Activated T-cell treated with anti-CD3 and anti-CD28 coated beads, Interleukin-2, amount 50 U/mL, for 72 hours (primary cell): ENCODE data around the gene ARHGAP29. TPM values are rescaled to one million over a fixed set of nuclear protein-coding genes. Genes with fewer than 3 reads are reported as not detected.
"Not testable (repeated sequence)": the region's sequence is repeated elsewhere in the genome, so short reads cannot be mapped to it uniquely, and the experiment has no call there.

Source experiments
- ATAC-seq, 2 donors: fragments of 150-1000 bp; cut with Tn5 transposase; replicated peaks in 1 of 2; 2 replicates each; pipeline ENCODE4 v1.10.0; 2021; ENCODE audit warnings: moderate library complexity in 2 of 2, mild to moderate bottlenecking in 1 of 2
- DNase-seq, 2 donors: peaks; one replicate each; pipeline ENCODE4 v3.0.0; 2021 to 2022; ENCODE audit warnings: mixed read lengths in 1 of 2
- H3K27ac Mint-ChIP-seq: one replicate; pipeline ENCODE4 v1.8.0; 2022; ENCODE audit warnings: mild to moderate bottlenecking, moderate library complexity, mixed read lengths
- H3K27me3 Mint-ChIP-seq: one replicate; pipeline ENCODE4 v1.8.0; 2022; ENCODE audit warnings: low read depth, mixed read lengths
- H3K36me3 Mint-ChIP-seq, 2 donors: one replicate each; pipeline ENCODE4 v1.8.0; 2022; ENCODE audit warnings: mixed read lengths in 2 of 2, mild to moderate bottlenecking in 1 of 2; ENCODE audit not compliant: insufficient read depth in 2 of 2
- H3K4me1 Mint-ChIP-seq: one replicate; pipeline ENCODE4 v1.8.0; 2022; ENCODE audit warnings: low read depth, mixed read lengths
- H3K4me3 Mint-ChIP-seq, 2 donors: one replicate each; pipeline ENCODE4 v1.8.0; 2022; ENCODE audit warnings: mild to moderate bottlenecking in 2 of 2, mixed read lengths in 2 of 2, moderate library complexity in 2 of 2
- H3K9me3 Mint-ChIP-seq, 2 donors: one replicate each; pipeline ENCODE4 v1.8.0; 2022; ENCODE audit warnings: mixed read lengths in 2 of 2
- total RNA-seq, 2 donors: library from RNA; stranded (reverse); gene quantifications; one replicate each; pipeline ENCODE4 v1.2.3, GENCODE V29; 2022

The ARHGAP29 gene
- total RNA-seq, 2 donors from 2014 or later = 1.3 to 1.8 TPM

GRCh38 chr1:94165843-94166242, 71.5 kb downstream of the ARHGAP29 start:
- DNase-seq = no peak
- no peak for ATAC-seq
- Mint-ChIP-seq H3K4me1 (no peaks in the 10 kb centered on the region), H3K27ac (no peak overlapping the region), H3K9me3 (no peaks in the 10 kb centered on the region), H3K27me3 (peaks cover 15% of the 10 kb centered on the region), H3K4me3 (no peak overlapping the region), H3K36me3 (no peaks in the 10 kb centered on the region)

- not testable (repeated sequence) for ATAC-seq, DNase-seq, H3K4me3 Mint-ChIP-seq, H3K36me3 Mint-ChIP-seq, H3K9me3 Mint-ChIP-seq, H3K4me1 Mint-ChIP-seq, H3K27ac Mint-ChIP-seq
- H3K27me3 Mint-ChIP-seq = peaks cover 15% of the 10 kb centered on the region
Measured at GRCh38 chr1:94164885-94165284, 72.5 kb downstream of the ARHGAP29 start.

DNA sequence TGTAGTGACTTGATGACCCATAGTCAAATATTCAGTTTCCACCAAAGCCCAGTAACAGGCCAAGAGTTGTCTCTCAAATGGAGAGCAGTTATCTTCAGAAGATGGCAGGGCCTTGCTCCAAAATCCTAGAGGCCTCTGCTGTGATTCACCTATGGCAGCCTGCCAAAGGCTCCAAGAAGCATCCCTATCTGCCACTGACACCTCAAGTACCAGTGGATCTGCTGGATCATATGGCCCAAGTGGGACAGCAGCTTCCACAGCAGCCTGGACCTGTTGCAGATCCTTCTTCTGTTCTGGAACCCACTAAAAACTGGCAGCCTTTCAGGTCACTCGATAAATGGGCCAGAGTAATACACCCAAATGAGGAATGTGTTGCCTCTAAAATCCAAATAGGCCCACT, 73.3 kb downstream of the ARHGAP29 start:
- peaks cover 15% of the 10 kb centered on the region for H3K27me3 Mint-ChIP-seq
- not testable (repeated sequence) for DNase-seq, H3K36me3 Mint-ChIP-seq, H3K9me3 Mint-ChIP-seq, H3K27ac Mint-ChIP-seq, H3K4me3 Mint-ChIP-seq, H3K4me1 Mint-ChIP-seq, ATAC-seq

DNA sequence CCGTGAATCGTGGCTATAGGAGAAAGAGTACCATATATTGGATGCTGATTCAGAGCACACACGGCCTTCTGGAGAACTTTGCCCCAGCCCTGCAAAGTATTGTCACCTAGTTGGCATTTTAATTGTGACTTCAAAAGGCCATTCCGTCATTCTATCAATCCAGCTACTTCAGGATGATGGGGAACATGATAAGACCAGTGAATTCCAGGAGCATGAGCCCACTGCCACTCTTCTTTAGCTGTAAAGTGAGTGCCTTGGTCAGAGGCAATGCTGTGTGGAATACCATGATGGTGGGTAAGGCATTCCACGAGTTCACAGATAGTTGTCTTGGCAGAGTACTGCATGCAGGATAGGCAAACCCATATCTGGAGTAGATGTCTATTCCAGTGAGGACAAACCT, 74.1 kb downstream of the ARHGAP29 start:
- H3K4me3 Mint-ChIP-seq, H3K9me3 Mint-ChIP-seq: not testable (repeated sequence)

GRCh38 chr1:94160811-94161210, 76.6 kb downstream of the ARHGAP29 start:
- no peak overlapping the region for H3K27ac Mint-ChIP-seq
- no peaks in the 10 kb centered on the region for H3K9me3 Mint-ChIP-seq
- no peak for DNase-seq
- no peak overlapping the region for H3K4me3 Mint-ChIP-seq
- H3K27me3 Mint-ChIP-seq = peaks cover 16% of the 10 kb centered on the region
- no peaks in the 10 kb centered on the region for H3K4me1 Mint-ChIP-seq
- ATAC-seq = no peak
- H3K36me3 Mint-ChIP-seq = no peaks in the 10 kb centered on the region

More for the DNA sequence above, 74.1 kb downstream of the ARHGAP29 start:
- not testable (repeated sequence) for ATAC-seq, H3K27ac Mint-ChIP-seq, DNase-seq, H3K36me3 Mint-ChIP-seq, H3K4me1 Mint-ChIP-seq
- peaks cover 16% of the 10 kb centered on the region for H3K27me3 Mint-ChIP-seq

- Mint-ChIP-seq H3K4me3 (no peak overlapping the region), H3K27ac (no peak overlapping the region), H3K4me1 (no peaks in the 10 kb centered on the region), H3K9me3 (no peaks in the 10 kb centered on the region), H3K27me3 (peaks cover 8% of the 10 kb centered on the region), H3K36me3 (no peaks in the 10 kb centered on the region)
- DNase-seq (no peak), ATAC-seq (no peak)
Measured at GRCh38 chr1:94156096-94156625, 81.2 kb downstream of the ARHGAP29 start.

DNA sequence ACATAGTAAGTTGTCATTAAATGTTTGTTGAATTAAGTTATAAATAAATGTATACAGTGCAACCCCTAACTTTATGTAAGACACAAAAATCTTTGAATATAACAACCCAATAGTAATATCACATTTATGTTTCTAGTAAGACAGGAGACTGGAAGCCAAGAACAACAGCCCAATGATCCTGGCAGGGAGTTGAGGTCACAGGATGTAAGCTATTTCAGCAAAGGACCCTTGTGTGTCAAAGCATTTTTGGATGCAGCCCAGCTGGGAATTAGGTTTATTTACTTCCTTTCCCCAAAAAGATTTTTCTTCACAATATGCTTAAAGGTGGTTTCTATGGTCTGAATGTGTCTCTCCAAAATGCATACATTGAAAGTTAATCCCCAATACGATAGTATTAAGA, 82.4 kb downstream of the ARHGAP29 start:
- Mint-ChIP-seq H3K27me3 (peaks cover 8% of the 10 kb centered on the region), H3K4me1 (no peaks in the 10 kb centered on the region), H3K9me3 (no peaks in the 10 kb centered on the region), H3K4me3 (no peak overlapping the region), H3K27ac (no peak overlapping the region), H3K36me3 (no peaks in the 10 kb centered on the region)
- ATAC-seq (no peak), DNase-seq (no peak)

- no peaks in the 10 kb centered on the region for H3K27me3 Mint-ChIP-seq
- no peak for ATAC-seq
- no peak for DNase-seq
- no peak overlapping the region for H3K27ac Mint-ChIP-seq
- no peaks in the 10 kb centered on the region for H3K4me1 Mint-ChIP-seq
- no peaks in the 10 kb centered on the region for H3K36me3 Mint-ChIP-seq
- H3K4me3 Mint-ChIP-seq = no peak overlapping the region
- H3K9me3 Mint-ChIP-seq = no peaks in the 10 kb centered on the region
Measured at GRCh38 chr1:94153133-94153532, 84.3 kb downstream of the ARHGAP29 start.

- not testable (repeated sequence) for H3K4me3 Mint-ChIP-seq, H3K36me3 Mint-ChIP-seq, H3K27ac Mint-ChIP-seq, DNase-seq, H3K9me3 Mint-ChIP-seq, H3K27me3 Mint-ChIP-seq, H3K4me1 Mint-ChIP-seq, ATAC-seq
Measured at GRCh38 chr1:94149166-94149565, 88.2 kb downstream of the ARHGAP29 start.

DNA sequence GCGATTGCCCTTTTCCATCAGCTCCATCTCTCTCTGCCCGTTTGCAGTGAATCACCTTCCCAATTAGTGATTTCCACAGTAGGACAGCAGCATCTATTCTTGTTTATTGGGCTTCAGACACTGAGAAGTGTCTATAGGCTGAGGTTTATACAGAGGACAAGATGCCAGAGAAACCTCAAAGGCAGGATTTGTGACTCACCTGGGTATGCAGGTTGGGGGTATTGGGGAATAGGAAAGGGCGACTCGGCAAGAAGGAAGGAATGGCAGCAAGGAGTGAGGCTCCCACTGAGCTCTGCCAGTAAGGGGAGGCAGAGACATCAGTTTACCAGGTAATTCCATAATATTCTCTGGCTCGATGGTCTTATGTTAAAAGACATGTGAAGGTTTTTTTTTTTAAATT, 91.1 kb downstream of the ARHGAP29 start:
- Mint-ChIP-seq H3K4me1 (no peaks in the 10 kb centered on the region), H3K27me3 (no peaks in the 10 kb centered on the region), H3K9me3 (no peaks in the 10 kb centered on the region), H3K27ac (no peak overlapping the region), H3K36me3 (no peaks in the 10 kb centered on the region), H3K4me3 (no peak overlapping the region)
- DNase-seq = no peak
- ATAC-seq = no peak

GRCh38 chr1:94144836-94145235, 92.5 kb downstream of the ARHGAP29 start:
- DNase-seq (no peak), ATAC-seq (no peak)
- H3K4me3 Mint-ChIP-seq = no peak overlapping the region
- H3K27me3 Mint-ChIP-seq = no peaks in the 10 kb centered on the region
- no peaks in the 10 kb centered on the region for H3K4me1 Mint-ChIP-seq
- no peaks in the 10 kb centered on the region for H3K36me3 Mint-ChIP-seq
- no peak overlapping the region for H3K27ac Mint-ChIP-seq
- no peaks in the 10 kb centered on the region for H3K9me3 Mint-ChIP-seq

- H3K27me3 Mint-ChIP-seq = no peaks in the 10 kb centered on the region
- H3K4me3 Mint-ChIP-seq = no peak overlapping the region
- no peaks in the 10 kb centered on the region for H3K36me3 Mint-ChIP-seq
- no peak for DNase-seq
- H3K4me1 Mint-ChIP-seq = no peaks in the 10 kb centered on the region
- no peak overlapping the region for H3K27ac Mint-ChIP-seq
- ATAC-seq = no peak
- peaks cover 0 to 2% of the 10 kb centered on the region in 2 donors for H3K9me3 Mint-ChIP-seq
Measured at GRCh38 chr1:94143809-94144176, 93.6 kb downstream of the ARHGAP29 start.

- DNase-seq (no peak), ATAC-seq (no peak)
- Mint-ChIP-seq H3K27me3 (no peaks in the 10 kb centered on the region), H3K4me3 (no peak overlapping the region), H3K36me3 (no peaks in the 10 kb centered on the region), H3K27ac (no peak overlapping the region), H3K9me3 (peaks cover 0 to 2% of the 10 kb centered on the region in 2 donors), H3K4me1 (no peaks in the 10 kb centered on the region)
Measured at GRCh38 chr1:94143173-94143808, 94.1 kb downstream of the ARHGAP29 start.

DNA sequence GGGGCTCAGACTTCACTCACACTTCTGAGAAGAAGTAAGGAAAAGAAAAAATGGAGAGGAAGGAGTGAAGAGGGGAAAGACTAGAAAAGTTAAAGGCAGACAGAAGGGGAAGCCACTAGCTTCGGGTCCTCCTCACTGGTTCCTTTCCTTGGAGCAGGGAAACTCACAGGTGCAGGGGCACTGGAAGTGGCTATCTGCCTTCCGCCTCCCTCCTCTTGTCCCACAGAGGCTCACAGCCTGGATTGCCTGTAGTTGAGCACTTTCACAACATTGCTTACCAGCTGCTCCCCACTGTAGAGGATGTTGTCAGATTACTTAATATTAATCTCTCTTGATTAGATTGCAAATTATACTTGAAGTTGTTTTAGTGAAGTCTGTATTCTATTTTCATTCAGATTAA, 94.8 kb downstream of the ARHGAP29 start:
- Mint-ChIP-seq H3K4me1 (no peaks in the 10 kb centered on the region), H3K4me3 (no peak overlapping the region), H3K9me3 (peaks cover 0 to 2% of the 10 kb centered on the region in 2 donors), H3K27me3 (no peaks in the 10 kb centered on the region), H3K36me3 (no peaks in the 10 kb centered on the region), H3K27ac (no peak overlapping the region)
- ATAC-seq (no peak), DNase-seq (no peak)
